T-helper 2 cell (primary cell): ENCODE measurements around the gene TUFT1.
"Not testable (repeated sequence)": the region's sequence is repeated elsewhere in the genome, so short reads cannot be mapped to it uniquely, and the experiment has no call there.

Experiments used
- DNase-seq, 5 experiments: peaks; one replicate each; pipeline versions ENCODE4 v3.0.0 to v3.0.0-alpha.2; 2012 to 2022

Gene TUFT1

GRCh38 chr1:151618996-151619395 lies 78.9 kb downstream of the TUFT1 start:
- DNase-seq = not testable (repeated sequence)

- DNase-seq = no peak
These were observed 79.5 kb downstream of the TUFT1 start for GRCh38 chr1:151619489-151620093.

GRCh38 chr1:151620286-151620685 lies 80.2 kb downstream of the TUFT1 start:
- DNase-seq = no peak

- no peak for DNase-seq
These were observed 81.2 kb downstream of the TUFT1 start for GRCh38 chr1:151621351-151621750.

GRCh38 chr1:151624783-151625182 lies 84.7 kb downstream of the TUFT1 start:
- no peak for DNase-seq

- DNase-seq = no peak
These were observed 86.7 kb downstream of the TUFT1 start for GRCh38 chr1:151626740-151627334.

- no peak for DNase-seq
These were observed 89.2 kb downstream of the TUFT1 start for GRCh38 chr1:151629278-151629677.
